Stomach (tissue), 4 donors: ENCODE data around the gene VIPR2.

ENCODE experiments used
- CTCF ChIP-seq, 7 experiments: fragments of 450-650 bp in 4 of 7; fragments of 200-600 bp in 3 of 7; sonication (generic) in 3 of 7; IDR thresholded peaks; one replicate each; pipeline ENCODE4 v1.5.1; 2016 to 2019; ENCODE audit warnings: antibody characterized with exemption in 7 of 7, control low read depth in 2 of 7, mild to moderate bottlenecking in 1 of 7
- EP300 ChIP-seq: sonication (generic); formaldehyde crosslinking; IDR thresholded peaks from one replicate; pipeline ENCODE4 v1.6.1; 2017; ENCODE audit warnings: antibody characterized with exemption
- POLR2A ChIP-seq, 4 donors: fragments of 450-650 bp; IDR thresholded peaks; one replicate each; pipeline ENCODE4 v1.6.1; 2016; ENCODE audit warnings: antibody characterized with exemption in 4 of 4, control low read depth in 2 of 4, mild to moderate bottlenecking in 1 of 4, moderate library complexity in 1 of 4
- POLR2AphosphoS5 ChIP-seq, 3 donors: sonication (generic); formaldehyde crosslinking; IDR thresholded peaks; one replicate each; pipeline ENCODE4 v1.6.1; 2016; ENCODE audit warnings: antibody characterized with exemption in 3 of 3

- no peak for TF ChIP-seq POLR2A (IDR thresholded peaks at IDR 0.05)
- TF ChIP-seq CTCF (IDR thresholded peaks at IDR 0.05) = no peak
- no peak for TF ChIP-seq EP300
- TF ChIP-seq POLR2AphosphoS5 (IDR thresholded peaks at IDR 0.05) = no peak
Measured at GRCh38 chr7:159112136-159113011, 32.3 kb downstream of the VIPR2 start.
